ENCODE results near the gene TBC1D17. TPM values are rescaled to one million over a fixed set of nuclear protein-coding genes. Genes with fewer than 3 reads are reported as not detected.

Gene TBC1D17
- total RNA-seq, 1 experiment from 2014 or later: 35.1 TPM

- Histone ChIP-seq H3K4me1 (ENCODE audit: insufficient read depth, low read length, poor library complexity, severe bottlenecking) (peaks cover 9% of the 10 kb centered on the region), H3K9me3 (ENCODE audit: low read depth, low read length, poor library complexity, severe bottlenecking) (no peaks in the 10 kb centered on the region), H3K27me3 (replicated peaks; ENCODE audit: insufficient read depth, low read depth, low read length, poor library complexity) (no peaks in the 10 kb centered on the region), H3K4me3 (ENCODE audit: low read depth, low read length, poor library complexity, severe bottlenecking) (no peak overlapping the region), H3K36me3 (ENCODE audit: insufficient read depth, low read length, poor library complexity, severe bottlenecking) (peaks cover 81% of the 10 kb centered on the region), H3K27ac (ENCODE audit: low read depth, low read length, poor library complexity, severe bottlenecking) (peak overlapping the region; percentile 25)
- BruUV-seq (replicated peaks): no TSS peak
- TF ChIP-seq EZH2 (IDR thresholded peaks at IDR 0.05; ENCODE audit: borderline replicate concordance, low read depth, low read length, poor library complexity, severe bottlenecking) (no peak), CTCF (conservative IDR thresholded peaks at IDR 0.05; ENCODE audit: low read depth, low read length) (no peak)
- POLR2A ChIA-PET (ENCODE audit: low non-redundant PET): no interaction called here
- intact Hi-C loops (cut with micrococcal nuclease; ENCODE audit: unreplicated experiment): no loop called here
- DNase-seq (ENCODE audit: low spot score): no peak
- CTCF ChIA-PET: no interaction called here
Observed at GRCh38 chr19:49858088-49858985, 19.2 kb upstream of the TBC1D17 start.

GRCh38 chr19:49859682-49860335 lies 17.7 kb upstream of the TBC1D17 start:
- Histone ChIP-seq H3K4me1 (ENCODE audit: insufficient read depth, low read length, poor library complexity, severe bottlenecking) (peaks cover 5% of the 10 kb centered on the region), H3K9me3 (ENCODE audit: low read depth, low read length, poor library complexity, severe bottlenecking) (no peaks in the 10 kb centered on the region), H3K4me3 (ENCODE audit: low read depth, low read length, poor library complexity, severe bottlenecking) (no peak overlapping the region), H3K27ac (ENCODE audit: low read depth, low read length, poor library complexity, severe bottlenecking) (no peak overlapping the region), H3K36me3 (ENCODE audit: insufficient read depth, low read length, poor library complexity, severe bottlenecking) (peaks cover 95% of the 10 kb centered on the region), H3K27me3 (replicated peaks; ENCODE audit: insufficient read depth, low read depth, low read length, poor library complexity) (no peaks in the 10 kb centered on the region)
- BruUV-seq (replicated peaks): no TSS peak
- ChIA-PET POLR2A (ENCODE audit: low non-redundant PET) (no interaction called here), CTCF (no interaction called here)
- DNase-seq (ENCODE audit: low spot score): no peak
- TF ChIP-seq CTCF (conservative IDR thresholded peaks at IDR 0.05; ENCODE audit: low read depth, low read length): no peak
- TF ChIP-seq EZH2 (IDR thresholded peaks at IDR 0.05; ENCODE audit: borderline replicate concordance, low read depth, low read length, poor library complexity, severe bottlenecking): no peak
- intact Hi-C loops (cut with micrococcal nuclease; ENCODE audit: unreplicated experiment): no loop called here

GRCh38 chr19:49860336-49861102 lies 17.0 kb upstream of the TBC1D17 start:
- Histone ChIP-seq H3K4me3 (ENCODE audit: low read depth, low read length, poor library complexity, severe bottlenecking) (no peak overlapping the region), H3K36me3 (ENCODE audit: insufficient read depth, low read length, poor library complexity, severe bottlenecking) (peaks cover 90% of the 10 kb centered on the region), H3K9me3 (ENCODE audit: low read depth, low read length, poor library complexity, severe bottlenecking) (no peaks in the 10 kb centered on the region), H3K27me3 (replicated peaks; ENCODE audit: insufficient read depth, low read depth, low read length, poor library complexity) (no peaks in the 10 kb centered on the region), H3K4me1 (ENCODE audit: insufficient read depth, low read length, poor library complexity, severe bottlenecking) (peaks cover 11% of the 10 kb centered on the region), H3K27ac (ENCODE audit: low read depth, low read length, poor library complexity, severe bottlenecking) (peak overlapping the region; percentile 37)
- DNase-seq (ENCODE audit: low spot score): no peak
- TF ChIP-seq CTCF (conservative IDR thresholded peaks at IDR 0.05; ENCODE audit: low read depth, low read length) (no peak), EZH2 (IDR thresholded peaks at IDR 0.05; ENCODE audit: borderline replicate concordance, low read depth, low read length, poor library complexity, severe bottlenecking) (no peak)
- no TSS peak for BruUV-seq (replicated peaks)
- ChIA-PET POLR2A (ENCODE audit: low non-redundant PET) (no interaction called here), CTCF (no interaction called here)
- intact Hi-C loops (cut with micrococcal nuclease; ENCODE audit: unreplicated experiment): no loop called here
